Uterus (tissue), 2 donors: Measurements from ENCODE around the gene HSBP1.

ENCODE experiments used
- CTCF ChIP-seq, 4 experiments: fragments of 200-600 bp in 2 of 4; fragments of 450-650 bp in 2 of 4; sonication (generic) in 2 of 4; IDR thresholded peaks; one replicate each; pipeline ENCODE4 v1.5.1; 2016 to 2019; ENCODE audit warnings: antibody characterized with exemption in 4 of 4, mild to moderate bottlenecking in 2 of 4, moderate library complexity in 1 of 4
- POLR2A ChIP-seq, 2 donors: fragments of 450-650 bp; IDR thresholded peaks; one replicate each; pipeline ENCODE4 v1.6.1; 2016; ENCODE audit warnings: antibody characterized with exemption in 2 of 2, mild to moderate bottlenecking in 1 of 2, moderate library complexity in 1 of 2

GRCh38 chr16:83768986-83769385, 38.8 kb upstream of the HSBP1 start:
- TF ChIP-seq CTCF (IDR thresholded peaks at IDR 0.05): no peak
- no peak for TF ChIP-seq POLR2A (IDR thresholded peaks at IDR 0.05)
